HepG2 (cell line): ENCODE results near the gene FCER1G. TPM values are rescaled to one million over a fixed set of nuclear protein-coding genes. Genes with fewer than 3 reads are reported as not detected.

Source experiments
- ATAC-seq: fragments of 200-7000 bp; cut with Tn5 transposase; 3 replicates; pipeline ENCODE4 v1.9.1; 2020; ENCODE audit warnings: mild to moderate bottlenecking, moderate library complexity
- BruUV-seq: library from RNA; stranded (reverse); fragments of 400-500 nt; replicated peaks from 2 replicates; lab custom pipeline; 2021; lab: Mats Ljungman, UMichigan
- CTCF ChIA-PET: fragments of 300-600 bp; formaldehyde crosslinking; extraction: SDS; loops from one replicate; lab custom pipeline; 2021; ENCODE audit warnings: low total read pairs, inconsistent platforms, low intra/inter-chr PET ratio; lab: Yijun Ruan, JAX
- POLR2A ChIA-PET: fragments of 350-600 bp; sonication (Branson Sonifier 250); formaldehyde crosslinking; loops from one replicate; lab custom pipeline; 2020; ENCODE audit warnings: antibody characterized with exemption, inconsistent platforms; lab: Yijun Ruan, JAX
- DNase-seq: peaks from one replicate; pipeline ENCODE4 v3.0.0-alpha.2; 2015; ENCODE audit warnings: low spot score
- FAIRE-seq: peaks from 3 replicates; lab custom pipeline; 2011; peaks lifted over from hg19 to GRCh38; lab: Jason Lieb, UNC
- H2AFZ ChIP-seq: one replicate; pipeline ENCODE4 v1.6.1; 2011; ENCODE audit warnings: low read length, inconsistent platforms
- H3K27ac ChIP-seq: fragments of 300-600 bp; 3 replicates; pipeline ENCODE4 v1.8.0; 2011; ENCODE audit warnings: mixed run types, mild to moderate bottlenecking, mixed read lengths, low read length, inconsistent platforms; ENCODE audit not compliant: insufficient read depth; ENCODE audit errors: extremely low read length
- H3K27me3 ChIP-seq, 2 experiments: fragments of 200-600 bp in 1 of 2; 2 replicates in 1 of 2; 3 replicates in 1 of 2; pipeline versions ENCODE4 v1.6.0 to v1.8.0; 2011; ENCODE audit warnings: low read length in 2 of 2, mild to moderate bottlenecking in 2 of 2, moderate library complexity in 2 of 2, inconsistent platforms in 1 of 2; ENCODE audit not compliant: insufficient read depth in 2 of 2, control insufficient read depth in 1 of 2
- H3K36me3 ChIP-seq, 2 experiments: fragments of 200-600 bp in 1 of 2; replicated peaks in 1 of 2; 2 replicates in 1 of 2; 3 replicates in 1 of 2; pipeline versions ENCODE4 v1.5.1 to v1.8.0; 2011; ENCODE audit warnings: low read length in 2 of 2, inconsistent platforms in 1 of 2; ENCODE audit not compliant: insufficient read depth in 2 of 2, control insufficient read depth in 1 of 2
- H3K4me1 ChIP-seq: 2 replicates; pipeline ENCODE4 v1.5.1; 2012; ENCODE audit warnings: low read length, inconsistent platforms; ENCODE audit not compliant: insufficient read depth
- H3K4me2 ChIP-seq: 2 replicates; pipeline ENCODE4 v1.6.0; 2011; ENCODE audit warnings: low read depth, low read length, inconsistent platforms
- H3K4me3 ChIP-seq, 3 experiments: fragments of 200-600 bp in 1 of 3; sonication (generic), shearing (Covaris generic) in 1 of 3; replicated peaks in 1 of 3; 2 replicates each; pipeline ENCODE4 v1.5.1; 2011 to 2016; ENCODE audit warnings: low read length in 3 of 3, inconsistent platforms in 2 of 3, low read depth in 2 of 3, mild to moderate bottlenecking in 2 of 3, control low read depth in 1 of 3, mixed read lengths in 1 of 3; ENCODE audit not compliant: insufficient read depth in 1 of 3
- H3K79me2 ChIP-seq: one replicate; pipeline ENCODE4 v1.6.1; 2011; ENCODE audit warnings: low read length, inconsistent platforms; ENCODE audit not compliant: insufficient read depth
- H3K9ac ChIP-seq: 2 replicates; pipeline ENCODE4 v1.6.0; 2011; ENCODE audit warnings: mild to moderate bottlenecking, low read depth, low read length, inconsistent platforms; ENCODE audit not compliant: insufficient read depth
- H3K9me3 ChIP-seq: 2 replicates; pipeline ENCODE4 v1.5.1; 2012; ENCODE audit warnings: mild to moderate bottlenecking, low read length
- H4K20me1 ChIP-seq: 2 replicates; pipeline ENCODE4 v1.6.0; 2011; ENCODE audit warnings: inconsistent platforms, mild to moderate bottlenecking, low read length, moderate library complexity; ENCODE audit not compliant: insufficient read depth
- ADNP ChIP-seq: sonication (generic); formaldehyde crosslinking; IDR thresholded peaks from 2 replicates; pipeline ENCODE4 v1.4.0; 2020; ENCODE audit warnings: missing genetic modification reagents
- BRD4 ChIP-seq: sonication (generic); formaldehyde crosslinking; IDR thresholded peaks from 2 replicates; pipeline ENCODE4 v1.4.0; 2020; ENCODE audit warnings: missing genetic modification reagents
- DMAP1 ChIP-seq: IDR thresholded peaks from 2 replicates; pipeline ENCODE4 v1.6.1; 2016
- FOXA3 ChIP-seq: IDR thresholded peaks from 2 replicates; pipeline ENCODE4 v1.6.1; 2016; ENCODE audit warnings: missing genetic modification reagents, missing compliant biosample characterization
- FOXC1 ChIP-seq: sonication (generic); formaldehyde crosslinking; IDR thresholded peaks from 2 replicates; pipeline ENCODE4 v1.8.0; 2022; ENCODE audit warnings: mild to moderate bottlenecking, missing genetic modification reagents, borderline replicate concordance
- HDAC6 ChIP-seq: fragments of 200-600 bp; sonication (generic); IDR thresholded peaks from 2 replicates; pipeline ENCODE4 v1.7.0; 2017; ENCODE audit warnings: mild to moderate bottlenecking, antibody characterized with exemption, low read length, low read depth
- HNF4G ChIP-seq, 2 experiments: sonication (generic) in 1 of 2; formaldehyde crosslinking in 1 of 2; IDR thresholded peaks; 2 replicates each; pipeline versions ENCODE4 v1.4.0 to v1.6.1; 2011 to 2020; ENCODE audit warnings: borderline replicate concordance in 2 of 2, low read depth in 2 of 2, mild to moderate bottlenecking in 2 of 2, low read length in 1 of 2, missing genetic modification reagents in 1 of 2, moderate library complexity in 1 of 2
- ISX ChIP-seq: sonication (generic); formaldehyde crosslinking; conservative IDR thresholded peaks from 2 replicates; pipeline ENCODE4 v1.5.0; 2020; ENCODE audit warnings: missing genetic modification reagents
- JUN ChIP-seq: sonication (generic); formaldehyde crosslinking; IDR thresholded peaks from 2 replicates; pipeline ENCODE4 v1.4.0; 2020; ENCODE audit warnings: mild to moderate bottlenecking, missing genetic modification reagents
- MED1 ChIP-seq: sonication (generic); formaldehyde crosslinking; IDR thresholded peaks from 2 replicates; pipeline ENCODE4 v1.4.0; 2020; ENCODE audit warnings: missing genetic modification reagents
- SPEN ChIP-seq: sonication (generic); formaldehyde crosslinking; IDR thresholded peaks from 2 replicates; pipeline ENCODE4 v1.5.1; 2020; ENCODE audit warnings: low read depth, mild to moderate bottlenecking, missing genetic modification reagents
- ZBTB26 ChIP-seq: IDR thresholded peaks from 2 replicates; pipeline ENCODE4 v1.6.1; 2016; ENCODE audit warnings: missing compliant biosample characterization, missing genetic modification reagents, borderline replicate concordance
- ZFP1 ChIP-seq: IDR thresholded peaks from 2 replicates; pipeline ENCODE4 v1.6.1; 2016
- ZMAT3 ChIP-seq: sonication (generic); formaldehyde crosslinking; conservative IDR thresholded peaks from 2 replicates; pipeline ENCODE4 v1.7.0; 2021; ENCODE audit warnings: missing genetic modification reagents
- ZNF235 ChIP-seq: sonication (generic); formaldehyde crosslinking; IDR thresholded peaks from 2 replicates; pipeline ENCODE4 v1.8.1; 2023; ENCODE audit warnings: mild to moderate bottlenecking, missing genetic modification reagents, borderline replicate concordance
- ZNF484 ChIP-seq: sonication (generic); formaldehyde crosslinking; IDR thresholded peaks from 2 replicates; pipeline ENCODE4 v1.5.1; 2020; ENCODE audit warnings: mild to moderate bottlenecking, low read depth, missing genetic modification reagents, borderline replicate concordance
- ZNF619 ChIP-seq: sonication (generic); formaldehyde crosslinking; IDR thresholded peaks from 2 replicates; pipeline ENCODE4 v1.4.0; 2020; ENCODE audit warnings: mild to moderate bottlenecking, missing genetic modification reagents
- WGBS: methylation state at CpG from one replicate; pipeline ENCODE4 v1.1.6; 2017; ENCODE audit warnings: low lambda C conversion rate; 5-methylcytosine and 5-hydroxymethylcytosine counted together
- in situ Hi-C: cut with HindIII; loops from 2 replicates; pipeline ENCODE4 v1.10.0; 2017; ENCODE audit warnings: low pct_unique_long_range_greater_than_20kb; ENCODE audit not compliant: extremely low pct_ligation_motif_present
- intact Hi-C: fragments of 100-400 bp; cut with micrococcal nuclease; formaldehyde crosslinking; loops from one replicate; pipeline ENCODE4 v1.10.0; 2022; ENCODE audit not compliant: unreplicated experiment
- polyA plus RNA-seq, 8 experiments: library from polyadenylated mRNA; depleted of rRNA in 3 of 8; stranded (reverse) in 7 of 8; unstranded in 1 of 8; fragments of >200 nt; fragmentation: Illumina TruSeq in 4 of 8; extraction: Trizol in 4 of 8; gene quantifications; 2 replicates each; pipeline versions ENCODE4 v1.2.1 to v1.2.3, GENCODE V29; 2011 to 2016; ENCODE audit warnings: low read depth in 4 of 8, missing spikeins in 1 of 8, mixed read lengths in 1 of 8; ENCODE audit not compliant: insufficient read depth in 1 of 8
- total RNA-seq, 5 experiments: library from RNA; depleted of rRNA; stranded (reverse); fragments of >200 nt; fragmentation: Illumina TruSeq; extraction: Trizol; gene quantifications; 2 replicates each; pipeline ENCODE4 v1.2.3, GENCODE V29; 2016; ENCODE audit warnings: low read depth in 1 of 5
- TF ChIP-seq, protein P1 (sequence below), 2 experiments: fragments of 450-650 bp in 1 of 2; sonication (generic) in 1 of 2; formaldehyde crosslinking; IDR thresholded peaks; 2 replicates each; pipeline versions ENCODE4 v1.5.0 to v1.8.0; 2020 to 2022; ENCODE audit warnings: mild to moderate bottlenecking in 1 of 2, missing genetic modification reagents in 1 of 2
- TF ChIP-seq, protein P2 (sequence below): fragments of 450-650 bp; IDR thresholded peaks from 2 replicates; pipeline ENCODE4 v1.6.1; 2017; ENCODE audit warnings: mild to moderate bottlenecking

FCER1G gene
- total and polyA plus RNA-seq, 2 of the 13 experiments (the other 11 are each of a cell fraction or from before 2014, with no cell fraction given), result 1.3 to 6.4 TPM

DNA sequence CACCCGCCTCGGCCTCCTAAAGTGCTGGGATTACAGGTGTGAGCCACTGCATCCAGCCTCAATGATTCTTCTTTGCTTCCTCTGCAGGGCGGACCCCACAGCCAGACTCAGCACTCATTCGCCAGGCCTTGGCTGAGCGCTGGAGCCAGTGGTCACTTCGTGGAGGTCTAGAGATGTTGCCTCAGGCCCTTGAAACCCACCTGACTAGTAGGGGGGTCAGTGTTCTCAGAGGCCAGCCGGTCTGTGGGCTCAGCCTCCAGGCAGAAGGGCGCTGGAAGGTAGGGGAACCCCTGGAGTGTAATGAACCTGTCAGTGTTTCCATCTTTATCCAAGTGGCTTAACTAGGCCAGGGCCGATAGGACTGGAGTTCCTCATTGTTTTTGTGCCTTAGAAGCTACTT is 46.2 kb upstream of the FCER1G start:
- Histone ChIP-seq H3K4me2 (no peak overlapping the region), H3K36me3 (peaks cover 9 to 41% of the 10 kb centered on the region in 2 experiments), H3K27ac (no peak overlapping the region), H2AFZ (no peak overlapping the region), H3K9me3 (no peaks in the 10 kb centered on the region), H3K79me2 (peaks cover 2% of the 10 kb centered on the region), H3K9ac (no peak overlapping the region), H3K27me3 (no peaks in the 10 kb centered on the region), H3K4me3 (no peak overlapping the region), H3K4me1 (peaks cover 15% of the 10 kb centered on the region), H4K20me1 (no peaks in the 10 kb centered on the region)
- FAIRE-seq, result no peak
- POLR2A ChIA-PET, result no interaction called here
- DNase-seq, result no peak
- CTCF ChIA-PET, result no interaction called here
- TF ChIP-seq ADNP (CRISPR knock-in tag), result no peak
- TF ChIP-seq HDAC6, result no peak
- no peak for TF ChIP-seq SPEN
- TF ChIP-seq, protein P1, sequence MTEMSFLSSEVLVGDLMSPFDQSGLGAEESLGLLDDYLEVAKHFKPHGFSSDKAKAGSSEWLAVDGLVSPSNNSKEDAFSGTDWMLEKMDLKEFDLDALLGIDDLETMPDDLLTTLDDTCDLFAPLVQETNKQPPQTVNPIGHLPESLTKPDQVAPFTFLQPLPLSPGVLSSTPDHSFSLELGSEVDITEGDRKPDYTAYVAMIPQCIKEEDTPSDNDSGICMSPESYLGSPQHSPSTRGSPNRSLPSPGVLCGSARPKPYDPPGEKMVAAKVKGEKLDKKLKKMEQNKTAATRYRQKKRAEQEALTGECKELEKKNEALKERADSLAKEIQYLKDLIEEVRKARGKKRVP (CRISPR knock-in tag; IDR thresholded peaks at IDR 0.05), result no peak
- TF ChIP-seq, protein P2, sequence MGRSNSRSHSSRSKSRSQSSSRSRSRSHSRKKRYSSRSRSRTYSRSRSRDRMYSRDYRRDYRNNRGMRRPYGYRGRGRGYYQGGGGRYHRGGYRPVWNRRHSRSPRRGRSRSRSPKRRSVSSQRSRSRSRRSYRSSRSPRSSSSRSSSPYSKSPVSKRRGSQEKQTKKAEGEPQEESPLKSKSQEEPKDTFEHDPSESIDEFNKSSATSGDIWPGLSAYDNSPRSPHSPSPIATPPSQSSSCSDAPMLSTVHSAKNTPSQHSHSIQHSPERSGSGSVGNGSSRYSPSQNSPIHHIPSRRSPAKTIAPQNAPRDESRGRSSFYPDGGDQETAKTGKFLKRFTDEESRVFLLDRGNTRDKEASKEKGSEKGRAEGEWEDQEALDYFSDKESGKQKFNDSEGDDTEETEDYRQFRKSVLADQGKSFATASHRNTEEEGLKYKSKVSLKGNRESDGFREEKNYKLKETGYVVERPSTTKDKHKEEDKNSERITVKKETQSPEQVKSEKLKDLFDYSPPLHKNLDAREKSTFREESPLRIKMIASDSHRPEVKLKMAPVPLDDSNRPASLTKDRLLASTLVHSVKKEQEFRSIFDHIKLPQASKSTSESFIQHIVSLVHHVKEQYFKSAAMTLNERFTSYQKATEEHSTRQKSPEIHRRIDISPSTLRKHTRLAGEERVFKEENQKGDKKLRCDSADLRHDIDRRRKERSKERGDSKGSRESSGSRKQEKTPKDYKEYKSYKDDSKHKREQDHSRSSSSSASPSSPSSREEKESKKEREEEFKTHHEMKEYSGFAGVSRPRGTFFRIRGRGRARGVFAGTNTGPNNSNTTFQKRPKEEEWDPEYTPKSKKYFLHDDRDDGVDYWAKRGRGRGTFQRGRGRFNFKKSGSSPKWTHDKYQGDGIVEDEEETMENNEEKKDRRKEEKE, result no peak
- no peak for TF ChIP-seq HNF4G (IDR thresholded peaks at IDR 0.05; ENCODE audit: borderline replicate concordance, low read depth, low read length)
- no peak for TF ChIP-seq HNF4G (CRISPR knock-in tag; IDR thresholded peaks at IDR 0.05; ENCODE audit: borderline replicate concordance, low read depth)
- no peak for TF ChIP-seq ZNF484
- no peak for TF ChIP-seq ZBTB26 (CRISPR knock-in tag)
- TF ChIP-seq MED1, result no peak
- TF ChIP-seq FOXA3 (CRISPR knock-in tag), result no peak
- TF ChIP-seq ISX (CRISPR knock-in tag), result no peak
- no peak for TF ChIP-seq ZMAT3
- no peak for TF ChIP-seq JUN (CRISPR knock-in tag)
- TF ChIP-seq DMAP1 (CRISPR knock-in tag), result no peak
- TF ChIP-seq ZNF235 (CRISPR knock-in tag), result no peak
- no peak for TF ChIP-seq FOXC1 (CRISPR knock-in tag)
- no peak for TF ChIP-seq ZNF619 (CRISPR knock-in tag)
- TF ChIP-seq ZFP1, result no peak
- TF ChIP-seq BRD4 (CRISPR knock-in tag), result no peak
- ATAC-seq, result no peak
- WGBS, result 94% methylated on average over 6 of the region's 9 CpGs
- intact Hi-C loops, result no loop called here
- in situ Hi-C loops, result no loop called here
- no TSS peak for BruUV-seq
